SU-DHL-6 (cell line): ENCODE results near the gene GPC1.

Experiments used
- CTCF ChIP-seq: fragments of 200-600 bp; sonication (generic); IDR thresholded peaks from one replicate; pipeline ENCODE4 v1.5.1; 2017; ENCODE audit warnings: antibody characterized with exemption, mild to moderate bottlenecking, low read length, moderate library complexity; ENCODE audit not compliant: insufficient read depth, poor library complexity, severe bottlenecking
- EZH2phosphoT487 ChIP-seq: fragments of 200-600 bp; sonication (generic), shearing (Covaris generic); conservative IDR thresholded peaks from 2 replicates; pipeline ENCODE4 v1.6.1; 2018; ENCODE audit warnings: mild to moderate bottlenecking, antibody characterized with exemption, low read length, moderate library complexity, mixed read lengths

GRCh38 chr2:240494194-240494793 lies 58.8 kb downstream of the GPC1 start:
- no peak for TF ChIP-seq EZH2phosphoT487
- no peak for TF ChIP-seq CTCF
